ENCODE data around the gene CUL9. TPM values are rescaled to one million over a fixed set of nuclear protein-coding genes. Genes with fewer than 3 reads are reported as not detected.

The CUL9 gene
- total and polyA plus RNA-seq, 2 donors from 2014 or later, result 34.7 to 47.3 TPM

GRCh38 chr6:43255408-43256054, 73.5 kb downstream of the CUL9 start:
- FAIRE-seq (no peak), DNase-seq (peak in 1 of 5 donors; percentile 52)
- Histone ChIP-seq H3K9ac (ENCODE audit: low read length in 3 of 3) (no peak overlapping the region), H3K27ac (ENCODE audit: low read depth in 2 of 2, low read length in 2 of 2) (no peak overlapping the region), H3K9me3 (ENCODE audit: control insufficient read depth in 2 of 3, insufficient read depth in 1 of 3, low read length in 3 of 3) (no peaks in the 10 kb centered on the region), H3K4me1 (ENCODE audit: control insufficient read depth in 2 of 3, insufficient read depth in 2 of 3, low read depth in 1 of 3, low read length in 3 of 3) (no peaks in the 10 kb centered on the region), H3K36me3 (ENCODE audit: control insufficient read depth in 2 of 3, insufficient read depth in 3 of 3, low read length in 3 of 3) (no peaks in the 10 kb centered on the region), H3K27me3 (ENCODE audit: control insufficient read depth, insufficient read depth, low read length) (no peaks in the 10 kb centered on the region), H3K4me3 (ENCODE audit: low read length in 3 of 3) (no peak overlapping the region)
- intact Hi-C loops (cut with DNase I), result no loop called here
- no peak for TF ChIP-seq CTCF (IDR thresholded peaks at IDR 0.05; ENCODE audit: borderline replicate concordance, extremely low read depth, insufficient read depth)

GRCh38 chr6:43256670-43257366, 74.8 kb downstream of the CUL9 start:
- FAIRE-seq (no peak), DNase-seq (no peak)
- Histone ChIP-seq H3K9ac (ENCODE audit: low read length in 3 of 3) (no peak overlapping the region), H3K27ac (ENCODE audit: low read depth in 2 of 2, low read length in 2 of 2) (no peak overlapping the region), H3K9me3 (ENCODE audit: control insufficient read depth in 2 of 3, insufficient read depth in 1 of 3, low read length in 3 of 3) (no peaks in the 10 kb centered on the region), H3K27me3 (ENCODE audit: control insufficient read depth, insufficient read depth, low read length) (no peaks in the 10 kb centered on the region), H3K4me3 (ENCODE audit: low read length in 3 of 3) (no peak overlapping the region), H3K36me3 (ENCODE audit: control insufficient read depth in 2 of 3, insufficient read depth in 3 of 3, low read length in 3 of 3) (no peaks in the 10 kb centered on the region), H3K4me1 (ENCODE audit: control insufficient read depth in 2 of 3, insufficient read depth in 2 of 3, low read depth in 1 of 3, low read length in 3 of 3) (no peaks in the 10 kb centered on the region)
- intact Hi-C loops (cut with DNase I), result no loop called here
- TF ChIP-seq CTCF (IDR thresholded peaks at IDR 0.05; ENCODE audit: borderline replicate concordance, extremely low read depth, insufficient read depth), result no peak

GRCh38 chr6:43257367-43258145, 75.6 kb downstream of the CUL9 start:
- Histone ChIP-seq H3K27me3 (ENCODE audit: control insufficient read depth, insufficient read depth, low read length) (no peaks in the 10 kb centered on the region), H3K9ac (ENCODE audit: low read length in 3 of 3) (no peak overlapping the region), H3K9me3 (ENCODE audit: control insufficient read depth in 2 of 3, insufficient read depth in 1 of 3, low read length in 3 of 3) (no peaks in the 10 kb centered on the region), H3K36me3 (ENCODE audit: control insufficient read depth in 2 of 3, insufficient read depth in 3 of 3, low read length in 3 of 3) (no peaks in the 10 kb centered on the region), H3K27ac (ENCODE audit: low read depth in 2 of 2, low read length in 2 of 2) (no peak overlapping the region), H3K4me1 (ENCODE audit: control insufficient read depth in 2 of 3, insufficient read depth in 2 of 3, low read depth in 1 of 3, low read length in 3 of 3) (no peaks in the 10 kb centered on the region), H3K4me3 (ENCODE audit: low read length in 3 of 3) (no peak overlapping the region)
- intact Hi-C loops (cut with DNase I), result no loop called here
- TF ChIP-seq CTCF (IDR thresholded peaks at IDR 0.05; ENCODE audit: borderline replicate concordance, extremely low read depth, insufficient read depth), result no peak
- DNase-seq, result peak in 1 of 5 donors; percentile 35
- FAIRE-seq, result no peak

Measured in kidney (tissue), 14 donors.